Karpas-422 (cell line): ENCODE data around the gene SETX. TPM values are rescaled to one million over a fixed set of nuclear protein-coding genes. Genes with fewer than 3 reads are reported as not detected.

Source experiments
- DNase-seq: peaks from one replicate; pipeline ENCODE4 v3.0.0-alpha.2; 2015
- H2AFZ ChIP-seq: fragments of 200-600 bp; sonication (generic); 2 replicates; pipeline ENCODE4 v1.6.1; 2014; ENCODE audit warnings: antibody characterized with exemption, low read length, mixed read lengths
- H3K27ac ChIP-seq: fragments of 200-600 bp; sonication (generic); 2 replicates; pipeline ENCODE4 v1.5.1; 2014; ENCODE audit warnings: mild to moderate bottlenecking, low read length, moderate library complexity
- H3K27me3 ChIP-seq: fragments of 200-600 bp; sonication (generic); 2 replicates; pipeline ENCODE4 v1.6.1; 2014; ENCODE audit warnings: low read length, mixed read lengths
- H3K36me3 ChIP-seq: fragments of 200-600 bp; sonication (generic); 2 replicates; pipeline ENCODE4 v1.6.1; 2014; ENCODE audit warnings: low read length, mixed read lengths; ENCODE audit not compliant: insufficient read depth
- H3K4me1 ChIP-seq: fragments of 200-600 bp; sonication (generic); 2 replicates; pipeline ENCODE4 v1.6.1; 2014; ENCODE audit warnings: mild to moderate bottlenecking, low read length, mixed read lengths
- H3K4me2 ChIP-seq: fragments of 200-600 bp; sonication (generic); 2 replicates; pipeline ENCODE4 v1.6.1; 2014; ENCODE audit warnings: low read length, low read depth, mild to moderate bottlenecking; ENCODE audit not compliant: poor library complexity, severe bottlenecking
- H3K4me3 ChIP-seq: fragments of 200-600 bp; sonication (generic); 2 replicates; pipeline ENCODE4 v1.5.1; 2014; ENCODE audit warnings: mild to moderate bottlenecking, antibody characterized with exemption, low read length, mixed read lengths
- H3K79me2 ChIP-seq: fragments of 200-600 bp; sonication (generic); 2 replicates; pipeline ENCODE4 v1.6.1; 2014; ENCODE audit warnings: mild to moderate bottlenecking, low read length, mixed read lengths
- H3K9ac ChIP-seq: fragments of 200-600 bp; sonication (generic); 2 replicates; pipeline ENCODE4 v1.6.0; 2014; ENCODE audit warnings: low read length
- H3K9me2 ChIP-seq: fragments of 200-600 bp; sonication (generic), shearing (Covaris generic); replicated peaks from 2 replicates; pipeline ENCODE4 v1.6.0; 2014; ENCODE audit warnings: mild to moderate bottlenecking, low read length, moderate library complexity; ENCODE audit not compliant: insufficient read depth
- H3K9me3 ChIP-seq: fragments of 300-700, 200-600 bp; sonication (generic); 2 replicates; pipeline ENCODE4 v1.6.1; 2014; ENCODE audit warnings: low read length, mixed read lengths
- H4K20me1 ChIP-seq: fragments of 200-600 bp; sonication (generic); 2 replicates; pipeline ENCODE4 v1.6.1; 2014; ENCODE audit warnings: mild to moderate bottlenecking, antibody characterized with exemption, low read length, low read depth; ENCODE audit not compliant: insufficient read depth
- total RNA-seq: library from RNA; depleted of rRNA; stranded (reverse); fragments of >200 nt; shearing (Covaris generic); gene quantifications from 2 replicates; pipeline ENCODE4 v1.2.3, GENCODE V29; 2014; ENCODE audit warnings: low replicate concordance

The SETX gene
- total RNA-seq, 1 experiment from 2014 or later, result 56.0 TPM

- no peak overlapping the region for H3K4me3 ChIP-seq
- peaks cover 62% of the 10 kb centered on the region for H3K36me3 ChIP-seq
- no peaks in the 10 kb centered on the region for H3K27me3 ChIP-seq
- DNase-seq, result no peak
- no peaks in the 10 kb centered on the region for H3K4me1 ChIP-seq
- H3K79me2 ChIP-seq, result no peaks in the 10 kb centered on the region
- H3K9ac ChIP-seq, result no peak overlapping the region
- no peak overlapping the region for H3K27ac ChIP-seq
- H3K9me2 ChIP-seq, result no peaks in the 10 kb centered on the region
- no peak overlapping the region for H2AFZ ChIP-seq
- H3K4me2 ChIP-seq, result no peak overlapping the region
- no peaks in the 10 kb centered on the region for H3K9me3 ChIP-seq
- H4K20me1 ChIP-seq, result no peaks in the 10 kb centered on the region; the same call in 1 of the 2 replicates
Observed at GRCh38 chr9:132266017-132266416, 88.8 kb downstream of the SETX start.

- H3K4me2 ChIP-seq, result no peak overlapping the region
- no peaks in the 10 kb centered on the region for H3K79me2 ChIP-seq
- no peaks in the 10 kb centered on the region for H3K9me3 ChIP-seq
- no peaks in the 10 kb centered on the region; the same call in 1 of the 2 replicates for H4K20me1 ChIP-seq
- H3K9ac ChIP-seq, result no peak overlapping the region
- peaks cover 3% of the 10 kb centered on the region; the same call in 1 of the 2 replicates for H3K4me1 ChIP-seq
- no peaks in the 10 kb centered on the region for H3K9me2 ChIP-seq
- no peak overlapping the region for H3K27ac ChIP-seq
- H2AFZ ChIP-seq, result no peak overlapping the region
- peaks cover 25% of the 10 kb centered on the region for H3K36me3 ChIP-seq
- DNase-seq, result no peak
- no peak overlapping the region for H3K4me3 ChIP-seq
- no peaks in the 10 kb centered on the region for H3K27me3 ChIP-seq
Observed at GRCh38 chr9:132260846-132261245, 93.9 kb downstream of the SETX start.

- H2AFZ ChIP-seq, result no peak overlapping the region
- no peak overlapping the region for H3K27ac ChIP-seq
- H3K9ac ChIP-seq, result no peak overlapping the region
- 0 out of 2 replicates have a peak, but pooled peaks cover 2% of the 10 kb centered on the region for H3K4me1 ChIP-seq
- H3K4me3 ChIP-seq, result no peak overlapping the region
- H3K9me2 ChIP-seq, result no peaks in the 10 kb centered on the region
- no peaks in the 10 kb centered on the region for H3K79me2 ChIP-seq
- no peaks in the 10 kb centered on the region for H3K36me3 ChIP-seq
- no peaks in the 10 kb centered on the region for H3K27me3 ChIP-seq
- H3K4me2 ChIP-seq, result no peak overlapping the region
- no peaks in the 10 kb centered on the region for H3K9me3 ChIP-seq
- no peaks in the 10 kb centered on the region for H4K20me1 ChIP-seq
- no peak for DNase-seq
Observed at GRCh38 chr9:132250324-132251262, 104.2 kb downstream of the SETX start.

GRCh38 chr9:132249690-132250089 is 105.1 kb downstream of the SETX start:
- no peak for DNase-seq
- H3K27me3 ChIP-seq, result no peaks in the 10 kb centered on the region
- no peaks in the 10 kb centered on the region for H4K20me1 ChIP-seq
- H3K4me2 ChIP-seq, result no peak overlapping the region
- H3K9me2 ChIP-seq, result no peaks in the 10 kb centered on the region
- H3K9me3 ChIP-seq, result no peaks in the 10 kb centered on the region
- 0 out of 2 replicates have a peak, but pooled peaks cover 2% of the 10 kb centered on the region for H3K4me1 ChIP-seq
- no peaks in the 10 kb centered on the region for H3K36me3 ChIP-seq
- no peak overlapping the region for H3K4me3 ChIP-seq
- H3K27ac ChIP-seq, result no peak overlapping the region
- no peaks in the 10 kb centered on the region for H3K79me2 ChIP-seq
- no peak overlapping the region for H2AFZ ChIP-seq
- no peak overlapping the region for H3K9ac ChIP-seq

GRCh38 chr9:132249123-132249522 is 105.7 kb downstream of the SETX start:
- Histone ChIP-seq H4K20me1 (no peaks in the 10 kb centered on the region), H3K27ac (no peak overlapping the region), H3K9ac (no peak overlapping the region), H3K4me2 (no peak overlapping the region), H3K9me3 (no peaks in the 10 kb centered on the region), H3K36me3 (no peaks in the 10 kb centered on the region), H3K4me1 (0 out of 2 replicates have a peak, but pooled peaks cover 2% of the 10 kb centered on the region), H3K79me2 (no peaks in the 10 kb centered on the region), H3K4me3 (no peak overlapping the region), H3K9me2 (no peaks in the 10 kb centered on the region), H2AFZ (no peak overlapping the region), H3K27me3 (no peaks in the 10 kb centered on the region)
- no peak for DNase-seq

- H3K9me3 ChIP-seq, result no peaks in the 10 kb centered on the region
- no peak for DNase-seq
- H3K36me3 ChIP-seq, result no peaks in the 10 kb centered on the region
- H3K27ac ChIP-seq, result no peak overlapping the region
- H3K4me3 ChIP-seq, result no peak overlapping the region
- no peaks in the 10 kb centered on the region for H3K27me3 ChIP-seq
- H2AFZ ChIP-seq, result no peak overlapping the region
- no peak overlapping the region for H3K4me2 ChIP-seq
- no peaks in the 10 kb centered on the region for H3K79me2 ChIP-seq
- 0 out of 2 replicates have a peak, but pooled peaks cover 2% of the 10 kb centered on the region for H3K4me1 ChIP-seq
- H4K20me1 ChIP-seq, result no peaks in the 10 kb centered on the region
- no peaks in the 10 kb centered on the region for H3K9me2 ChIP-seq
- H3K9ac ChIP-seq, result no peak overlapping the region
Observed at GRCh38 chr9:132247942-132248341, 106.8 kb downstream of the SETX start.

- Histone ChIP-seq H2AFZ (no peak overlapping the region), H3K9ac (no peak overlapping the region), H3K9me3 (no peaks in the 10 kb centered on the region), H3K4me3 (no peak overlapping the region), H3K36me3 (no peaks in the 10 kb centered on the region), H3K27me3 (peaks cover 2% of the 10 kb centered on the region; the same call in 1 of the 2 replicates), H3K79me2 (no peaks in the 10 kb centered on the region), H3K4me2 (no peak overlapping the region), H4K20me1 (no peaks in the 10 kb centered on the region), H3K4me1 (peaks cover 11% of the 10 kb centered on the region), H3K9me2 (no peaks in the 10 kb centered on the region), H3K27ac (no peak overlapping the region)
- no peak for DNase-seq
Observed at GRCh38 chr9:132245465-132245864, 109.3 kb downstream of the SETX start.

GRCh38 chr9:132244582-132245455 is 110.0 kb downstream of the SETX start:
- H3K27me3 ChIP-seq, result peaks cover 2% of the 10 kb centered on the region; the same call in 1 of the 2 replicates
- no peak overlapping the region for H3K9ac ChIP-seq
- H3K9me3 ChIP-seq, result no peaks in the 10 kb centered on the region
- H3K9me2 ChIP-seq, result no peaks in the 10 kb centered on the region
- H3K27ac ChIP-seq, result no peak overlapping the region
- no peak for DNase-seq
- no peak overlapping the region for H3K4me3 ChIP-seq
- no peaks in the 10 kb centered on the region for H3K79me2 ChIP-seq
- no peaks in the 10 kb centered on the region for H4K20me1 ChIP-seq
- peaks cover 11% of the 10 kb centered on the region for H3K4me1 ChIP-seq
- H2AFZ ChIP-seq, result no peak overlapping the region
- H3K36me3 ChIP-seq, result no peaks in the 10 kb centered on the region
- no peak overlapping the region for H3K4me2 ChIP-seq
